HG03103 (cell line): ENCODE data around the gene TLE5.

Experiments
- ATAC-seq: cut with Tn5 transposase; IDR thresholded peaks from one replicate; pipeline ENCODE4 v1.9.1; 2021; ENCODE audit warnings: low read depth; ENCODE audit not compliant: unreplicated experiment

The TLE5 gene

GRCh38 chr19:3062165-3063105 lies at the start of gene TLE5:
Gene TLE5 (minus strand): TSS chr19:3062495. CDS start chr19:3062200, 295 bp downstream.
- no peak for ATAC-seq

- no peak for ATAC-seq
Observed at GRCh38 chr19:3111586-3112247, 49.4 kb upstream of the TLE5 start.

GRCh38 chr19:3110126-3110825 lies 48.0 kb upstream of the TLE5 start:
- no peak for ATAC-seq

- no peak for ATAC-seq
Observed at GRCh38 chr19:3109491-3109890, 47.2 kb upstream of the TLE5 start.

GRCh38 chr19:3108775-3109174 lies 46.5 kb upstream of the TLE5 start:
- no peak for ATAC-seq

- no peak for ATAC-seq
Observed at GRCh38 chr19:3107658-3108057, 45.4 kb upstream of the TLE5 start.

GRCh38 chr19:3106509-3107141 lies 44.3 kb upstream of the TLE5 start:
- ATAC-seq = no peak

GRCh38 chr19:3105641-3106508 lies 43.6 kb upstream of the TLE5 start:
- ATAC-seq = no peak

GRCh38 chr19:3104708-3104983 lies 42.4 kb upstream of the TLE5 start:
- ATAC-seq = no peak

GRCh38 chr19:3102239-3103140 lies 40.2 kb upstream of the TLE5 start:
- no peak for ATAC-seq

GRCh38 chr19:3100747-3101730 lies 38.7 kb upstream of the TLE5 start:
- ATAC-seq = no peak

GRCh38 chr19:3100331-3100730 lies 38.0 kb upstream of the TLE5 start:
- ATAC-seq = no peak

- no peak for ATAC-seq
Observed at GRCh38 chr19:3099347-3100145, 37.3 kb upstream of the TLE5 start.

GRCh38 chr19:3098515-3099346 lies 36.4 kb upstream of the TLE5 start:
- ATAC-seq = no peak

GRCh38 chr19:3098141-3098514 lies 35.8 kb upstream of the TLE5 start:
- ATAC-seq = no peak

- ATAC-seq = no peak
Observed at GRCh38 chr19:3097442-3097871, 35.2 kb upstream of the TLE5 start.
